Measurements from ENCODE around the gene WAC. TPM values are rescaled to one million over a fixed set of nuclear protein-coding genes. Genes with fewer than 3 reads are reported as not detected.
"Not testable (repeated sequence)": the region's sequence is repeated elsewhere in the genome, so short reads cannot be mapped to it uniquely, and the experiment has no call there.

The WAC gene
- total RNA-seq, 2 experiments from 2014 or later: 147 to 148 TPM

DNA sequence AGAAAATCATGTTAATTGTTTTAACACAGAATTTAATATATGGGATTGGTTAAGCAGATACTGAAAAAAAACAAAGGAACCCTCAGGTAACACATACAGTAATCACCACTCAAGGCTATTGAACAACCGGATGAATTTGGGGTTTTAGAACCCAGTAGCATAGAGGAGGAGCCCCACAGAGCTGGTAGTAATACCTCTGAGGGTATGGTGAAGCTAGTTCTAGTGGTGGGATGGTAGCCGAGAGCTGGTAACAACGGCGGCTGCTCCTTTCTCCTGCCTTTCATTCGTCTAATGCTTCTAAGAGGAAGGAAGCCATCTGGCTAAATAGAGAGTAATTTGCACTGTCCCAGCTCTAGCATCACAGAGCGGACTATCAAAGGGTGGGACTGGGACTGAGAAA is 52.2 kb downstream of the WAC start:
- Mint-ChIP-seq H3K27ac (no peak overlapping the region), H3K27me3 (no peaks in the 10 kb centered on the region), H3K36me3 (peaks cover 27% of the 10 kb centered on the region), H3K4me1 (peaks cover 23% of the 10 kb centered on the region), H3K4me3 (no peak overlapping the region), H3K9me3 (no peaks in the 10 kb centered on the region)
- no peak for ATAC-seq (ENCODE audit: low read depth)
- POLR2A ChIA-PET: interaction anchor here (0.7 kb wide), 1 partner anchor 97 kb away, joined by 3 read pairs; no protein-coding TSS in a partner anchor
- DNase-seq: no peak

DNA sequence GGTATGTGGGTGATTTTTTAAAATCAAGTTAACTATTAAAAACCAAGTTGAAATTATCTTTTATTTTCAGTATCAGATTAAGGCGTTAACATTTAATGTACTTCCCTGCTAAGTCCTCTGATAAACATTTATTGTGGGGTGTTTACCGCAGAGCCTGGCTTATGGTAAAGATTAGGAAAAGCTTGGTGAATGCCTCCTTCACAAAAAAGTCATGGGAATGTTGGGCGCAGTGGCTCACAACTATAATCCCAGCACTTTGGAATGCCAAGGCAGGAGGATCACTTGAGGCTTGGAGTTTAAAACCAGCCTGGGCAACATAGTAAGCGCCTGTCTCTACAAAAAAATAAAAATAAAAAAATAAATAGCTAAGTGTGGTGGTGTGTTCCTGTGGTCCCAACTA is 53.3 kb downstream of the WAC start:
- no peak overlapping the region for H3K4me3 Mint-ChIP-seq
- no peaks in the 10 kb centered on the region for H3K9me3 Mint-ChIP-seq
- H3K27me3 Mint-ChIP-seq: no peaks in the 10 kb centered on the region
- peaks cover 18% of the 10 kb centered on the region for H3K4me1 Mint-ChIP-seq
- DNase-seq: no peak
- no peak overlapping the region for H3K27ac Mint-ChIP-seq
- ATAC-seq (ENCODE audit: low read depth): no peak
- peaks cover 32% of the 10 kb centered on the region for H3K36me3 Mint-ChIP-seq
- POLR2A ChIA-PET: no interaction called here

- Mint-ChIP-seq H3K9me3 (no peaks in the 10 kb centered on the region), H3K4me3 (no peak overlapping the region), H3K4me1 (peaks cover 13% of the 10 kb centered on the region), H3K27me3 (no peaks in the 10 kb centered on the region), H3K27ac (no peak overlapping the region), H3K36me3 (peaks cover 38% of the 10 kb centered on the region)
- DNase-seq: no peak
- no peak for ATAC-seq (ENCODE audit: low read depth)
- POLR2A ChIA-PET: no interaction called here
These were observed 54.5 kb downstream of the WAC start for GRCh38 chr10:28587270-28587969.

GRCh38 chr10:28587970-28588290 is 55.0 kb downstream of the WAC start:
- POLR2A ChIA-PET: no interaction called here

GRCh38 chr10:28592953-28593352 is 60.0 kb downstream of the WAC start:
- Mint-ChIP-seq H3K27me3 (no peaks in the 10 kb centered on the region), H3K9me3 (no peaks in the 10 kb centered on the region), H3K27ac (no peak overlapping the region), H3K4me1 (peaks cover 25% of the 10 kb centered on the region), H3K4me3 (no peak overlapping the region), H3K36me3 (peaks cover 46% of the 10 kb centered on the region)
- POLR2A ChIA-PET: no interaction called here
- DNase-seq: no peak
- no peak for ATAC-seq (ENCODE audit: low read depth)

More at GRCh38 chr10:28587970-28588290, 55.0 kb downstream of the WAC start:
- DNase-seq (no peak), ATAC-seq (ENCODE audit: low read depth) (no peak)
- Mint-ChIP-seq H3K9me3 (no peaks in the 10 kb centered on the region), H3K36me3 (peaks cover 41% of the 10 kb centered on the region), H3K27ac (no peak overlapping the region), H3K27me3 (no peaks in the 10 kb centered on the region), H3K4me3 (no peak overlapping the region), H3K4me1 (peaks cover 14% of the 10 kb centered on the region)

DNA sequence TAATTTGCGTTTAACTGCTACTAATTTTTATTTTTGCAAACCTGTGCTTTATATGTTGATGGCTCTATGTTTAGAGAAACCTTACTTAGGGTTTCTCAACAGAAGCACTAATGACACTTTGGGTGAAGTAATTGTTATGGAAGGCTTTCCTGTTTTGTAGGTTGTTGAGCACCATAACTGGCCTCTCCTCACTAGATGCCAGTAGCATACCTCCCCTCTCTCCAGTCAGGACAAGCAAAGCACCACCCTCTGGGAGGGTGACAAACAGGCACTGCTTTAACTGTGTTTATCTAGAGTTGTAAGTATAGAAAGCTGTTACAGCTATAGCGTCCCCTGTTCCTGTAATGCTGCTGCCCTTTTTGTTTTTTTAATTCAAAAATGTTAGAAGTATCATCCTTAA is 60.9 kb downstream of the WAC start:
- no peak for ATAC-seq (ENCODE audit: low read depth)
- no peak for DNase-seq
- Mint-ChIP-seq H3K4me1 (peaks cover 25% of the 10 kb centered on the region), H3K9me3 (no peaks in the 10 kb centered on the region), H3K27ac (no peak overlapping the region), H3K4me3 (no peak overlapping the region), H3K27me3 (no peaks in the 10 kb centered on the region), H3K36me3 (peaks cover 49% of the 10 kb centered on the region)
- POLR2A ChIA-PET: no interaction called here

DNA sequence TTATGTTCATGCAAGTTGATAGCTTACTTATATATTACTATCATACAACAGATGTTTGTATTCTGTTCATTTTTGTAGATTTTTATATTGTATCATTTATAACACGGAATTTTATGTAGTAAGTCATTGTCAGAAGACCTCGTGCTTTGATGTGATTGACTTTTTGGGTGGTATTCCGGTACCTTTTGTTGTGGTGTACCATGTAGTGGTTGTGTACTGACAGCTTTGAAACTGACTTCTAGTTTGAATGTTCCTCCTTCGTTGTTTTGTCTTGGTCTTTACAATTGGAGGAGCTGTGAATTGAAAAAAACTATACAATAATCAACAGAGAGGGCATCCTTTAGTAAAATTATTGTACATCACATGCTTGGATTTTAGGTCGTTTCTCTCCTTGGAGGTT is 61.5 kb downstream of the WAC start:
- Mint-ChIP-seq H3K4me1 (peaks cover 24% of the 10 kb centered on the region), H3K36me3 (peaks cover 49% of the 10 kb centered on the region), H3K27me3 (no peaks in the 10 kb centered on the region), H3K4me3 (peak overlapping the region; percentile 64), H3K27ac (no peak overlapping the region), H3K9me3 (no peaks in the 10 kb centered on the region)
- DNase-seq (no peak), ATAC-seq (ENCODE audit: low read depth) (peak; percentile 80)
- POLR2A ChIA-PET: no interaction called here

GRCh38 chr10:28595613-28596012 is 62.7 kb downstream of the WAC start:
- H3K27ac Mint-ChIP-seq: no peak overlapping the region
- DNase-seq (no peak), ATAC-seq (ENCODE audit: low read depth) (no peak)
- H3K9me3 Mint-ChIP-seq: no peaks in the 10 kb centered on the region
- H3K4me1 Mint-ChIP-seq: peaks cover 26% of the 10 kb centered on the region
- no peaks in the 10 kb centered on the region for H3K27me3 Mint-ChIP-seq
- POLR2A ChIA-PET: no interaction called here
- peaks cover 46% of the 10 kb centered on the region for H3K36me3 Mint-ChIP-seq
- no peak overlapping the region for H3K4me3 Mint-ChIP-seq

- H3K27me3 Mint-ChIP-seq: no peaks in the 10 kb centered on the region
- H3K27ac Mint-ChIP-seq: no peak overlapping the region
- POLR2A ChIA-PET: interaction anchor here (0.6 kb wide), 1 partner anchor 1082 kb away, joined by 3 read pairs; no protein-coding TSS in a partner anchor
- H3K9me3 Mint-ChIP-seq: no peaks in the 10 kb centered on the region
- peaks cover 26% of the 10 kb centered on the region for H3K4me1 Mint-ChIP-seq
- no peak overlapping the region for H3K4me3 Mint-ChIP-seq
- H3K36me3 Mint-ChIP-seq: peaks cover 39% of the 10 kb centered on the region
- no peak for ATAC-seq (ENCODE audit: low read depth)
- DNase-seq: no peak
These were observed 67.1 kb downstream of the WAC start for GRCh38 chr10:28600056-28600455.

- ATAC-seq (ENCODE audit: low read depth) (no peak), DNase-seq (no peak)
- Mint-ChIP-seq H3K4me3 (no peak overlapping the region), H3K4me1 (peaks cover 32% of the 10 kb centered on the region), H3K36me3 (peaks cover 34% of the 10 kb centered on the region), H3K9me3 (no peaks in the 10 kb centered on the region), H3K27ac (no peak overlapping the region), H3K27me3 (no peaks in the 10 kb centered on the region)
- POLR2A ChIA-PET: no interaction called here
These were observed 68.1 kb downstream of the WAC start for GRCh38 chr10:28601012-28601411.

- no peak overlapping the region for H3K4me3 Mint-ChIP-seq
- no peaks in the 10 kb centered on the region for H3K9me3 Mint-ChIP-seq
- H3K4me1 Mint-ChIP-seq: peaks cover 34% of the 10 kb centered on the region
- no peaks in the 10 kb centered on the region for H3K27me3 Mint-ChIP-seq
- peaks cover 25% of the 10 kb centered on the region for H3K36me3 Mint-ChIP-seq
- POLR2A ChIA-PET: no interaction called here
- DNase-seq (no peak), ATAC-seq (ENCODE audit: low read depth) (no peak)
- no peak overlapping the region for H3K27ac Mint-ChIP-seq
These were observed 71.9 kb downstream of the WAC start for GRCh38 chr10:28604567-28605536.

- Mint-ChIP-seq H3K36me3 (peaks cover 25% of the 10 kb centered on the region), H3K27ac (peak overlapping the region; percentile 9), H3K9me3 (no peaks in the 10 kb centered on the region), H3K4me3 (no peak overlapping the region), H3K27me3 (no peaks in the 10 kb centered on the region), H3K4me1 (peaks cover 40% of the 10 kb centered on the region)
- POLR2A ChIA-PET: no interaction called here
- DNase-seq: no peak
- no peak for ATAC-seq (ENCODE audit: low read depth)
These were observed 73.7 kb downstream of the WAC start for GRCh38 chr10:28606568-28606967.

DNA sequence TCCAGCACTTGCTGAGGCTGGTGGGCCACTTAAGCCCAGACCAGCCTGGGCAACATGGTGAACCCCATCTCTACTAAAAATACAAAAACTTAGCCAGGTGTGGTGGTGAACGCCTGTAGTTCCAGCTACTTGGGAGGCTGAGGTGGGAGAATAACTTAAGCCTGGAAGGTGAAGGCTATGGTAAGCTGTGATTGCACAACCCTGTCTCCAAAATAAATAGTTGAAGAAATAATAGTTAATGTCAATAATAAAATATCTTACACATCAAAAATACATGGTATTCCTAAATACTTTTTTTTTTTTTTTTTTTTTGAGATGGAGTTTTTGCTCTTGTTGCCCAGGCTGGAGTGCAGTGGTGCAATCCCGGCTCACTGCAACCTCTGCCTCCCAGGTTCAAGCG is 76.7 kb downstream of the WAC start:
- ATAC-seq (ENCODE audit: low read depth); H3K4me3 Mint-ChIP-seq; DNase-seq; POLR2A ChIA-PET; H3K27ac Mint-ChIP-seq; H3K9me3 Mint-ChIP-seq; H3K27me3 Mint-ChIP-seq: not testable (repeated sequence)
- Mint-ChIP-seq H3K4me1 (peaks cover 35% of the 10 kb centered on the region), H3K36me3 (peaks cover 37% of the 10 kb centered on the region)

GRCh38 chr10:28612877-28613276 is 80.0 kb downstream of the WAC start:
- H3K4me3 Mint-ChIP-seq: no peak overlapping the region
- H3K36me3 Mint-ChIP-seq: peaks cover 45% of the 10 kb centered on the region
- ATAC-seq (ENCODE audit: low read depth): no peak
- H3K27ac Mint-ChIP-seq: no peak overlapping the region
- POLR2A ChIA-PET: no interaction called here
- peaks cover 19% of the 10 kb centered on the region for H3K4me1 Mint-ChIP-seq
- H3K9me3 Mint-ChIP-seq: no peaks in the 10 kb centered on the region
- DNase-seq: no peak
- no peaks in the 10 kb centered on the region for H3K27me3 Mint-ChIP-seq

Data from activated naive CD8-positive, alpha-beta T cell treated with anti-CD3 and anti-CD28 coated beads, Interleukin-2, amount 10 ng/mL, durations not matched to agents 7 days and 5 days (primary cell).